Trophoblast cell (in vitro differentiated cells and primary cell): ENCODE measurements around the gene TRAIP.

Experiments used
- DNase-seq, 2 donors: peaks; one replicate each; pipeline ENCODE4 v3.0.0-alpha.2; 2016
- H2AFZ ChIP-seq: 2 replicates; pipeline ENCODE4 v1.6.1; 2013; ENCODE audit warnings: low read length, moderate library complexity, mild to moderate bottlenecking; ENCODE audit not compliant: insufficient read depth, poor library complexity
- H2AK5ac ChIP-seq: 2 replicates; pipeline ENCODE4 v1.6.1; 2013; ENCODE audit warnings: mild to moderate bottlenecking, low read length
- H2BK120ac ChIP-seq: 2 replicates; pipeline ENCODE4 v1.6.1; 2013; ENCODE audit warnings: low read length, mild to moderate bottlenecking, moderate library complexity; ENCODE audit not compliant: insufficient read depth, poor library complexity
- H2BK12ac ChIP-seq: 2 replicates; pipeline ENCODE4 v1.6.1; 2013; ENCODE audit warnings: mild to moderate bottlenecking, low read length, moderate library complexity
- H2BK5ac ChIP-seq: 2 replicates; pipeline ENCODE4 v1.6.1; 2013; ENCODE audit warnings: low read length, low read depth, moderate library complexity, mild to moderate bottlenecking; ENCODE audit not compliant: poor library complexity
- H3K14ac ChIP-seq: 2 replicates; pipeline ENCODE4 v1.6.1; 2013; ENCODE audit warnings: mild to moderate bottlenecking, low read length
- H3K18ac ChIP-seq: 2 replicates; pipeline ENCODE4 v1.6.1; 2013; ENCODE audit warnings: mild to moderate bottlenecking, low read length
- H3K23ac ChIP-seq: 2 replicates; pipeline ENCODE4 v1.6.1; 2013; ENCODE audit warnings: low read length
- H3K27ac ChIP-seq: 2 replicates; pipeline ENCODE4 v1.5.1; 2013; ENCODE audit warnings: low read depth, mild to moderate bottlenecking, inconsistent platforms, low read length, moderate library complexity
- H3K27me3 ChIP-seq: 2 replicates; pipeline ENCODE4 v1.6.1; 2013; ENCODE audit warnings: inconsistent platforms, mild to moderate bottlenecking, low read length, moderate library complexity; ENCODE audit not compliant: insufficient read depth
- H3K36me3 ChIP-seq, 2 experiments: 1 replicate in 1 of 2; 2 replicates in 1 of 2; pipeline ENCODE4 v1.6.1; 2013; ENCODE audit warnings: low read length in 2 of 2, mild to moderate bottlenecking in 2 of 2, moderate library complexity in 1 of 2; ENCODE audit not compliant: insufficient read depth in 2 of 2, control insufficient read depth in 1 of 2
- H3K4ac ChIP-seq: 2 replicates; pipeline ENCODE4 v1.6.1; 2013; ENCODE audit warnings: low read depth, mild to moderate bottlenecking, low read length, moderate library complexity
- H3K4me1 ChIP-seq, 2 experiments: 1 replicate in 1 of 2; 2 replicates in 1 of 2; pipeline ENCODE4 v1.6.1; 2013; ENCODE audit warnings: low read length in 2 of 2, mild to moderate bottlenecking in 2 of 2, moderate library complexity in 1 of 2; ENCODE audit not compliant: insufficient read depth in 2 of 2, control insufficient read depth in 1 of 2
- H3K4me2 ChIP-seq: 2 replicates; pipeline ENCODE4 v1.6.1; 2013; ENCODE audit warnings: inconsistent platforms, mild to moderate bottlenecking, low read length, moderate library complexity
- H3K4me3 ChIP-seq: 2 replicates; pipeline ENCODE4 v1.5.1; 2013; ENCODE audit warnings: mild to moderate bottlenecking, low read depth, low read length, inconsistent platforms
- H3K79me1 ChIP-seq: one replicate; pipeline ENCODE4 v1.6.1; 2013; ENCODE audit warnings: low read length
- H3K79me2 ChIP-seq: 2 replicates; pipeline ENCODE4 v1.6.1; 2013; ENCODE audit warnings: low read length, mild to moderate bottlenecking; ENCODE audit not compliant: control insufficient read depth, insufficient read depth, poor library complexity
- H3K9ac ChIP-seq: 2 replicates; pipeline ENCODE4 v1.6.1; 2013; ENCODE audit warnings: mild to moderate bottlenecking, low read length
- H3K9me3 ChIP-seq: 2 replicates; pipeline ENCODE4 v1.6.1; 2013; ENCODE audit warnings: low read depth, mild to moderate bottlenecking, control low read depth, inconsistent platforms, low read length; ENCODE audit not compliant: insufficient read depth
- H4K12ac ChIP-seq: 2 replicates; pipeline ENCODE4 v1.6.1; 2013; ENCODE audit warnings: low read depth, mild to moderate bottlenecking, low read length, moderate library complexity
- H4K8ac ChIP-seq: 2 replicates; pipeline ENCODE4 v1.6.1; 2013; ENCODE audit warnings: low read depth, mild to moderate bottlenecking, low read length, moderate library complexity
- H4K91ac ChIP-seq: one replicate; pipeline ENCODE4 v1.6.1; 2013; ENCODE audit warnings: low read depth, mild to moderate bottlenecking, low read length, moderate library complexity
- WGBS: extraction: QIAGEN DNeasy Blood & Tissue Kit; methylation state at CpG from one replicate; pipeline ENCODE4 v1.1.7; 2013; ENCODE audit warnings: missing lambda C conversion rate; ENCODE audit not compliant: insufficient read length, insufficient coverage; ENCODE audit errors: extremely low coverage; 5-methylcytosine and 5-hydroxymethylcytosine counted together

The TRAIP gene

GRCh38 chr3:49867871-49868321 is 11.5 kb upstream of the TRAIP start:
- no peak overlapping the region for H2BK5ac ChIP-seq
- DNase-seq, result peak in 1 of 2 donors; percentile 25
- no peak overlapping the region for H4K8ac ChIP-seq
- H3K4me2 ChIP-seq, result no peak overlapping the region
- no peak overlapping the region for H3K27ac ChIP-seq
- no peak overlapping the region for H3K14ac ChIP-seq
- H3K79me2 ChIP-seq, result no peaks in the 10 kb centered on the region
- H2AFZ ChIP-seq, result no peak overlapping the region
- H3K36me3 ChIP-seq, result no peaks in the 10 kb centered on the region
- peaks cover 4 to 6% of the 10 kb centered on the region in 2 experiments for H3K4me1 ChIP-seq
- no peak overlapping the region for H3K4me3 ChIP-seq
- no peak overlapping the region for H3K9ac ChIP-seq
- no CpG with 5 or more reads among the region's 7 CpGs for WGBS
- no peak overlapping the region for H3K18ac ChIP-seq
- no peak overlapping the region for H2BK12ac ChIP-seq
- H2BK120ac ChIP-seq, result no peak overlapping the region
- H3K79me1 ChIP-seq, result no peaks in the 10 kb centered on the region
- peaks cover 3% of the 10 kb centered on the region for H3K9me3 ChIP-seq
- no peak overlapping the region for H4K91ac ChIP-seq
- H2AK5ac ChIP-seq, result no peak overlapping the region
- H4K12ac ChIP-seq, result no peak overlapping the region
- peaks cover 27% of the 10 kb centered on the region for H3K27me3 ChIP-seq
- no peak overlapping the region for H3K4ac ChIP-seq
- no peak overlapping the region for H3K23ac ChIP-seq

DNA sequence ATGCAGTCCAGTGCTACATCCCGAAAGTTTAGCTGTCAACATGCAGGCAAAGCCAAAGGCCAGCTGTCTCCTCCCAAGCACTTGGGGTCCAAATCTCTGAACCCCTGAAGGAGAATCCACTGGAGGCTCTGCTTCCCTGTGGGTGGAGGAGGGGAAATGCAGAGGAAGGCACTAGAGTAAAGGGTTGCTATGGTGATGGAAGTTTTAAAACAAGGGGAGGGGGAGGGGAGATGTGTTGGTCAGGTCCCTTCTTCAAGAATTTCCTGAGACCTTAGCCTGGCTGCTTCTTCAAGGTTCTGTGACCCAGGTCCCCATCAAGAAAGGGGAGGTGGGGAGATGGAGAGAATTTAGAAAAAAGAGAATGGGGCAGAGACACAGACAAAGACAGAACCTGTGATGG is 11.0 kb upstream of the TRAIP start:
- H3K4me3 ChIP-seq, result no peak overlapping the region
- H2AK5ac ChIP-seq, result no peak overlapping the region
- no CpG with 5 or more reads among the region's 1 CpG for WGBS

DNA sequence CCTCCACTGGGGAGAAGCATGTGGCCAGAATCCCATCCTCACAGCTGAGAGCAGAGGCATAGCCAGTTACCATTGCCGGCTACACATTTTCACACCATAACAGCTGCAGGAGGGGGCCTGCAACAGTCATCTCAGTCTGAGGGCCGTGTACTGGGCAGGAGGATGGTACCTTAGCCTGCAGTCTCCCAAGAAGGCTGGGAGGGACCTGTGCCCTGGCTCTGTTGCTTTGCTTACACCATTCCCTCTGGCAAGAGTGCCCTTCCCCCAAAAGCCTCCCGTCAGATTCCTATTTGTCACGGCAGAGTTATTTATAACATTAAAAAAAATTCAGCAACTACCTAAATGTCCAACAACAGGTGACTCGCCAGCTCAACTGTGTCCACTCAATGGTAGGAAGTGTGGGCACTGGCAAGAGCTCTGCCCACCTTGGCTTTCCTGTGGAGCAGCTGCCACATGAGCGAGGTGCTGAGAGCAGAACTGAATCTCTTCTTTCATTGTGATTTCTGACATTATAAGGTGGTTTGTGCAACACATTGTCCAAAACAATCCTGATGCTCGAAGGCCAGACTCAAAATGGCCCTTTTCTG is 8.9 kb upstream of the TRAIP start:
- no peak overlapping the region for H4K91ac ChIP-seq
- no peaks in the 10 kb centered on the region for H3K79me2 ChIP-seq
- H4K8ac ChIP-seq, result no peak overlapping the region
- H2BK12ac ChIP-seq, result no peak overlapping the region
- H3K4me2 ChIP-seq, result no peak overlapping the region
- no peak overlapping the region for H2BK5ac ChIP-seq
- no peaks in the 10 kb centered on the region for H3K9me3 ChIP-seq
- no peak overlapping the region for H3K27ac ChIP-seq
- no peak overlapping the region for H2BK120ac ChIP-seq
- H3K23ac ChIP-seq, result no peak overlapping the region
- H3K9ac ChIP-seq, result no peak overlapping the region
- no peak overlapping the region for H4K12ac ChIP-seq
- WGBS, result no CpG with 5 or more reads among the region's 7 CpGs
- H2AFZ ChIP-seq, result no peak overlapping the region
- no peak overlapping the region for H3K4ac ChIP-seq
- no peak overlapping the region for H3K14ac ChIP-seq
- H3K27me3 ChIP-seq, result peaks cover 19% of the 10 kb centered on the region
- DNase-seq, result no peak
- no peaks in the 10 kb centered on the region for H3K36me3 ChIP-seq
- H3K18ac ChIP-seq, result no peak overlapping the region
- H3K4me1 ChIP-seq, result peaks cover 4 to 6% of the 10 kb centered on the region in 2 experiments
- no peak overlapping the region for H2AK5ac ChIP-seq
- H3K79me1 ChIP-seq, result no peaks in the 10 kb centered on the region
- no peak overlapping the region for H3K4me3 ChIP-seq

More for the DNA sequence above, 11.0 kb upstream of the TRAIP start:
- H3K4me2 ChIP-seq, result no peak overlapping the region
- no peak overlapping the region for H4K8ac ChIP-seq
- no peak overlapping the region for H3K9ac ChIP-seq
- no peak overlapping the region for H3K14ac ChIP-seq
- no peaks in the 10 kb centered on the region for H3K36me3 ChIP-seq
- no peak for DNase-seq
- no peak overlapping the region for H2BK12ac ChIP-seq
- peaks cover 3% of the 10 kb centered on the region for H3K9me3 ChIP-seq
- H3K79me2 ChIP-seq, result no peaks in the 10 kb centered on the region
- H2AFZ ChIP-seq, result no peak overlapping the region
- H3K18ac ChIP-seq, result no peak overlapping the region
- H2BK5ac ChIP-seq, result no peak overlapping the region
- H4K91ac ChIP-seq, result no peak overlapping the region
- H3K4ac ChIP-seq, result no peak overlapping the region
- no peak overlapping the region for H3K27ac ChIP-seq
- no peak overlapping the region for H3K23ac ChIP-seq
- H2BK120ac ChIP-seq, result no peak overlapping the region
- no peaks in the 10 kb centered on the region for H3K79me1 ChIP-seq
- H4K12ac ChIP-seq, result no peak overlapping the region
- peaks cover 4 to 6% of the 10 kb centered on the region in 2 experiments for H3K4me1 ChIP-seq
- H3K27me3 ChIP-seq, result peaks cover 27% of the 10 kb centered on the region

- Histone ChIP-seq H3K4me3 (no peak overlapping the region), H2AFZ (no peak overlapping the region), H2AK5ac (no peak overlapping the region), H2BK5ac (no peak overlapping the region), H3K79me2 (no peaks in the 10 kb centered on the region), H3K36me3 (no peaks in the 10 kb centered on the region), H3K79me1 (no peaks in the 10 kb centered on the region), H3K27ac (no peak overlapping the region), H3K4ac (no peak overlapping the region), H2BK12ac (no peak overlapping the region), H3K4me1 (peaks cover 2 to 5% of the 10 kb centered on the region in 2 experiments), H2BK120ac (no peak overlapping the region), H3K18ac (no peak overlapping the region), H4K8ac (no peak overlapping the region), H3K4me2 (no peak overlapping the region), H3K9ac (no peak overlapping the region), H3K27me3 (peaks cover 13% of the 10 kb centered on the region), H4K12ac (no peak overlapping the region), H4K91ac (no peak overlapping the region), H3K9me3 (no peaks in the 10 kb centered on the region), H3K14ac (no peak overlapping the region), H3K23ac (no peak overlapping the region)
- no CpG with 5 or more reads among the region's 5 CpGs for WGBS
- DNase-seq, result no peak
Observed at GRCh38 chr3:49864505-49864904, 8.1 kb upstream of the TRAIP start.
